OCI-LY1 (cell line): ENCODE results near the gene POU3F3.

Experiments used
- H2AFZ ChIP-seq: fragments of 200-600 bp; sonication (generic), shearing (Covaris generic); 2 replicates; pipeline ENCODE4 v1.6.0; 2014; ENCODE audit warnings: antibody characterized with exemption, mild to moderate bottlenecking, low read length
- H3F3A ChIP-seq: fragments of 200-600 bp; sonication (generic), shearing (Covaris generic); 2 replicates; pipeline ENCODE4 v1.6.0; 2014; ENCODE audit warnings: mild to moderate bottlenecking, antibody characterized with exemption, low read length, moderate library complexity; ENCODE audit not compliant: insufficient read depth
- H3K27ac ChIP-seq: fragments of 200-600 bp; sonication (generic); 2 replicates; pipeline ENCODE4 v1.5.1; 2014; ENCODE audit warnings: low read length, mixed run types, mild to moderate bottlenecking, low read depth; ENCODE audit not compliant: poor library complexity, severe bottlenecking
- H3K27me3 ChIP-seq: fragments of 200-600 bp; sonication (generic); 2 replicates; pipeline ENCODE4 v1.6.0; 2014; ENCODE audit warnings: antibody characterized with exemption, mild to moderate bottlenecking, low read length, moderate library complexity; ENCODE audit not compliant: insufficient read depth
- H3K36me3 ChIP-seq: fragments of 200-600 bp; sonication (generic); 2 replicates; pipeline ENCODE4 v1.6.1; 2014; ENCODE audit warnings: mild to moderate bottlenecking, antibody characterized with exemption, low read length, moderate library complexity, mixed read lengths; ENCODE audit not compliant: insufficient read depth
- H3K4me1 ChIP-seq: fragments of 200-600 bp; sonication (generic); 2 replicates; pipeline ENCODE4 v1.5.1; 2014; ENCODE audit warnings: mild to moderate bottlenecking, low read length, moderate library complexity; ENCODE audit not compliant: insufficient read depth, severe bottlenecking
- H3K4me2 ChIP-seq: fragments of 200-600 bp; sonication (generic), shearing (Covaris generic); 2 replicates; pipeline ENCODE4 v1.6.1; 2014; ENCODE audit warnings: low read length
- H3K4me3 ChIP-seq: fragments of 200-600 bp; sonication (generic); 2 replicates; pipeline ENCODE4 v1.5.1; 2014; ENCODE audit warnings: low read length, low read depth, mild to moderate bottlenecking, mixed read lengths; ENCODE audit not compliant: poor library complexity, severe bottlenecking
- H3K79me2 ChIP-seq: fragments of 200-600 bp; shearing (Covaris generic); 2 replicates; pipeline ENCODE4 v1.6.1; 2016; ENCODE audit warnings: mixed run types, low read length, mixed read lengths; ENCODE audit not compliant: insufficient read depth
- H3K9ac ChIP-seq: fragments of 200-600 bp; sonication (generic), shearing (Covaris generic); 2 replicates; pipeline ENCODE4 v1.6.1; 2014; ENCODE audit warnings: mild to moderate bottlenecking, low read length, mixed read lengths
- H3K9me2 ChIP-seq: fragments of 200-600 bp; sonication (generic), shearing (Covaris generic); 2 replicates; pipeline ENCODE4 v1.6.1; 2014; ENCODE audit warnings: low read depth, mild to moderate bottlenecking, low read length, mixed read lengths
- H3K9me3 ChIP-seq: fragments of 200-600 bp; shearing (Covaris generic); 2 replicates; pipeline ENCODE4 v1.6.1; 2014; ENCODE audit warnings: low read length, mixed read lengths
- H4K20me1 ChIP-seq: fragments of 200-600 bp; sonication (generic), shearing (Covaris generic); 2 replicates; pipeline ENCODE4 v1.6.0; 2016; ENCODE audit warnings: mild to moderate bottlenecking, low read length; ENCODE audit not compliant: insufficient read depth
- CTCF ChIP-seq: fragments of 200-600 bp; sonication (generic), shearing (Covaris generic); IDR thresholded peaks from 2 replicates; pipeline ENCODE4 v1.5.1; 2017; ENCODE audit warnings: mild to moderate bottlenecking, antibody characterized with exemption, low read length, moderate library complexity, mixed read lengths
- EZH2 ChIP-seq: fragments of 200-600 bp; sonication (generic), shearing (Covaris generic); IDR thresholded peaks from 2 replicates; pipeline ENCODE4 v1.8.0; 2017; ENCODE audit warnings: borderline replicate concordance, mixed run types, mild to moderate bottlenecking, antibody characterized with exemption, low read length, moderate library complexity, mixed read lengths

POU3F3 gene

DNA sequence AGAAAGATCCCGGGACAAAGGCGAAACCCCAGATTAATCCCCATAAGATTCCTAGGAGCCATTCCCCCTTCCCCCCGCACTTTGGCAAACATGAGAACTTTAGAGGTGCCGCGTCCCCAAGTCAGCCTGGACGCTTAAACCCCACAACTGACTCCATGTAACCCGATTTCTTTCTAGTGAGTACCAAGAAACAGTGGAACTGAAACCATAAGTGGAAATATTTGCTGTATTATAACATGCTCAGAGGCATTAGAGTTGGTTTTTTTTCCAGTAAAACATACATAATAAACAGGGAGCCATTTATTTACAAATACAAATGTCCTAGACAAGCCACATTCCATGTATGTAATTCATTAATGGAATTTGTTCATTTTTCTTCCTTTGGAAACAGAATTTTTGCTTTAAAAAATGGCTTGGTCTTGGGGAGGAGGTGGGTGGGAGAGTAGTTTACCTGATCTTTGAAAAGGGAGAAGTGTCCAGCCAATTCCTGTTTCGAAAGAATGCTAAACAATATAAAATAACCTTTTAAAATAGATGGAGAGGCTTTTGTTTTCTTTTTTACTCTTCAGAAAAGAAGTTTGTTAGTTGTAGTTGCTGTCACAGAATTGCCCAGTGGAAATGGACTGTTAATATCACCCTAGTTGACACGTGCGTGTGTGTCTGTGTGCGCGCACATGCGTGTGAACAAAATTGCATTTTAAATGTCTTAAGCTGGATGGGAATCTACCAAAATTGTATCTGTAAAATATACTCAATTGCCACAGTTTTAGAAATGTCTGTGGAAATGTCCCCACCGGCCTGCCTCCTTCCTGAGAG lies 10.6 kb downstream of the POU3F3 start:
- Histone ChIP-seq H4K20me1 (no peaks in the 10 kb centered on the region), H3K9me3 (no peaks in the 10 kb centered on the region), H3K4me3 (no peak overlapping the region), H3K27ac (no peak overlapping the region), H3K79me2 (no peaks in the 10 kb centered on the region), H3K27me3 (no peaks in the 10 kb centered on the region), H3K4me1 (no peaks in the 10 kb centered on the region), H3K4me2 (no peak overlapping the region), H3K9ac (no peak overlapping the region), H2AFZ (no peak overlapping the region), H3F3A (no peaks in the 10 kb centered on the region), H3K9me2 (no peaks in the 10 kb centered on the region), H3K36me3 (no peaks in the 10 kb centered on the region)
- no peak for TF ChIP-seq EZH2
- no peak for TF ChIP-seq CTCF

DNA sequence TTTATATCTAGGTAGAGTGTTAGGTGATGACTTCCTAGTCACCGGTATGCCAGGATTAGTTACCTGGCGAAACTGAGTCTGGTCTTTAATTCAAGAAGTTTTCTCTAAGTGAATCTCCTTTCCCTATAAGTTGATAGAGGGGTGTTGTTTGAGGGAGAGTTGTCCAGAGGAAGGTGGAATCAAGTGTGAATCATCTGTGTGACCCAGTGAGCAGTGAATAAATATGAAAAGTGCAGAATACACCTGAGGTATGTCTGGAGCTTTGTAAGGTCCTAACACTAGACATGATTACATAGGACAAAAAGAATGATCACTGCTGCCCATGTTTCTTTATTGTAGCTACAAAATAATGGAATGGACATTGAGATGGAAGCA lies 11.2 kb downstream of the POU3F3 start:
- Histone ChIP-seq H3K79me2 (no peaks in the 10 kb centered on the region), H3F3A (no peaks in the 10 kb centered on the region), H3K9ac (no peak overlapping the region), H2AFZ (no peak overlapping the region), H3K4me2 (no peak overlapping the region), H3K4me3 (no peak overlapping the region), H3K9me3 (no peaks in the 10 kb centered on the region), H3K27ac (no peak overlapping the region), H3K9me2 (no peaks in the 10 kb centered on the region), H3K4me1 (no peaks in the 10 kb centered on the region), H3K36me3 (no peaks in the 10 kb centered on the region), H4K20me1 (no peaks in the 10 kb centered on the region), H3K27me3 (no peaks in the 10 kb centered on the region)
- TF ChIP-seq CTCF (no peak), EZH2 (no peak)

DNA sequence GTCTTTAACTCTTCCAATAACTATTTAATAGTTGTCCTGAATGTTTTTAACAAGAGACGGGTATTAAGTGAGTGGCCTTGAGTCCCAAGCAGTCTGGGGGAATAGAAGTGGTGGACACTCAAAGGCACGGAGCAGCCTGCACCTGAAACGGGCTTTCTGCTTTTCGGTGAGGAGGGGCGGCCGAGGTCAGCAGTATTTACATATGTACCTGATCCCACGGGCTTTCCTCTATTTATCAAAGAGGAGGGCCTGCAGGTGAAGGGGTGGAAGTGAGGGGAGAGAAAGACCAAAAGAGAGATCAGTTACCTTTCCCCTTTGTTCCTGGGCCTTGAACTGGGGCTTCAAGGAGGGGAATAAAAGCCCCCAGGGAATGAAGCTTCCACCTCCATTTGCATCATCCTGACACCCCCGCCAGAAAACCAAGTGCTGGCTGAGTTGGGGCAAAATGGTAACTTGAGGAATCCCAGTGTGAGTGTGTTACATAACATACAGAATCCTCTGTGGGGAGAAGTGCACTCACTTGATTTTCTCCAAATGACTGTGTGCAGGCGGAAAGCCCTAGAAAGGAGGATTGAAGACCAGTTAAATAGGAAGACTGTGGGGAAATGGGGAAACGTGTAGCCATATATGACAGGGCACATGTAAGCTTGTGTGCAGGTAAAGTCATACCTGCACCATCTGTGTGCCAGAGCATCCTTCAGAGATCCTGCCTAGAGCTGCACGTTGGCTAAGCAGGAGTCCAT lies 12.4 kb downstream of the POU3F3 start:
- Histone ChIP-seq H4K20me1 (no peaks in the 10 kb centered on the region), H3K4me2 (no peak overlapping the region), H3K9me2 (no peaks in the 10 kb centered on the region), H3K9ac (no peak overlapping the region), H3K4me1 (no peaks in the 10 kb centered on the region), H3K27me3 (no peaks in the 10 kb centered on the region), H3F3A (no peaks in the 10 kb centered on the region), H3K27ac (no peak overlapping the region), H3K36me3 (no peaks in the 10 kb centered on the region), H3K79me2 (no peaks in the 10 kb centered on the region), H3K4me3 (no peak overlapping the region), H2AFZ (no peak overlapping the region), H3K9me3 (no peaks in the 10 kb centered on the region)
- no peak for TF ChIP-seq CTCF
- TF ChIP-seq EZH2: no peak
